Activated naive CD8-positive, alpha-beta T cell treated with anti-CD3 and anti-CD28 coated beads for 36 hours (primary cell): ENCODE data around the gene SSH2. TPM values are rescaled to one million over a fixed set of nuclear protein-coding genes. Genes with fewer than 3 reads are reported as not detected.

Experiments
- DNase-seq: peaks from one replicate; pipeline ENCODE4 v3.0.0; 2021
- H3K27ac Mint-ChIP-seq: one replicate; pipeline ENCODE4 v1.8.0; 2022; ENCODE audit warnings: mild to moderate bottlenecking, moderate library complexity, mixed read lengths
- H3K27me3 Mint-ChIP-seq: one replicate; pipeline ENCODE4 v1.8.0; 2022; ENCODE audit warnings: mild to moderate bottlenecking, mixed read lengths
- H3K36me3 Mint-ChIP-seq: one replicate; pipeline ENCODE4 v1.8.0; 2021; ENCODE audit warnings: mild to moderate bottlenecking, mixed read lengths
- H3K4me1 Mint-ChIP-seq: one replicate; pipeline ENCODE4 v1.8.0; 2021; ENCODE audit warnings: mixed read lengths
- H3K4me3 Mint-ChIP-seq: one replicate; pipeline ENCODE4 v1.8.0; 2022; ENCODE audit warnings: mild to moderate bottlenecking, moderate library complexity, mixed read lengths
- H3K9me3 Mint-ChIP-seq: one replicate; pipeline ENCODE4 v1.8.0; 2022; ENCODE audit warnings: mixed read lengths
- total RNA-seq, 2 experiments: library from RNA; stranded (reverse); gene quantifications; one replicate each; pipeline ENCODE4 v1.2.3, GENCODE V29; 2021

Gene SSH2
- total RNA-seq, 2 experiments from 2014 or later, result 26.7 to 26.8 TPM

DNA sequence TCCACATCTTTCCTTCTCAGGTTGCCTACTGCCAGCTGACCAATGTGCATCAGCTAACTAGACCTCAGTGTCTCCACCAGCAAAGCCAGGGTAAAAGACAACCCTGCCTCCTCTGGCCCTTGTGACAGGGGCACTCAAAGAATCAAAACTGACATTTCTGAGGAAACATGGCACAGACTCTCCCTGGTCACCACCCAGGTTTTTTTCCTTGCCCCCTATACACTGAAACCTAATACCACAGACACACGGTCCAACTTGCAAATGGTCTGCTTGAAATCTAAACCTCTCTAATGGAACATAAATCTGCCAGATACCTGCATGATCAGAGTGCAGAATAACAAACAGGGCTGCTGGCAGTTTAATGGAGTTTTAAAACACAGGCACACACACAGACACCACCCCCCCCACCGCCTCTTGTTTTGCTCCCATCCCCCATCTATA, 287.8 kb downstream of the SSH2 start:
- Mint-ChIP-seq H3K4me3 (no peak overlapping the region), H3K36me3 (peaks cover 15% of the 10 kb centered on the region), H3K27me3 (no peaks in the 10 kb centered on the region), H3K4me1 (peaks cover 45% of the 10 kb centered on the region), H3K9me3 (no peaks in the 10 kb centered on the region), H3K27ac (peak overlapping the region; percentile 65)
- no peak for DNase-seq

DNA sequence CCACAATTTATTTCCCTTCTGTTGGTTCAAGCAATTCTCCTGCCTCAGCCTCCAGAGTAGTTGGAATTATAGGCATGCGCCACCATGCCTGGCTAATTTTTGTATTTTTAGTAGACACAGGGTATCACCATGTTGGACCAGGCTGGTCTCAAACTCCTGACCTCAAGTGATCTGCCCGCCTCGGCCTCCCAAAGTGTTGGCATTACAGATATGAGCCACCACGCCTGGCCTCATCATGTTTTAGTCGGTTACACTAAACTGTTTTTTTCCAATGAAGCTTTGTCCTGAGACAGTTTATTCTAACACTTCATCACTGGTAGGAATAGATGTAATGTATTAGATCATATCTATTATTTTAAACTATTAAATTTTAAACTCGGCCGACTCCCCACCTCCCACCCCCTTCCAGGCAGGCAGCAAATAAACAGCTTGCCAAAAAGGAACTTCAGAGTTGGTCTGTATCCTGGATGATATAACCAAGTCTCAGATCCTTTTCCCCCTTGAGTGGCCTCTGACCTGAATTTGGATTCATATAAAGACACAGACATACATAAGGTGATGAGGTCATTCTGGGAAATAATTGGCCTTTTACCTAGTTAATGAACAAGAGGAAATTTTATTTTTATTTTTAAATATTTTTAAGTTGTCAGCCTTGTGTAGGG, 288.9 kb downstream of the SSH2 start:
- Mint-ChIP-seq H3K27me3 (no peaks in the 10 kb centered on the region), H3K27ac (peak overlapping the region; percentile 77), H3K4me1 (peaks cover 44% of the 10 kb centered on the region), H3K9me3 (no peaks in the 10 kb centered on the region), H3K4me3 (no peak overlapping the region), H3K36me3 (peaks cover 21% of the 10 kb centered on the region)
- DNase-seq, result no peak

DNA sequence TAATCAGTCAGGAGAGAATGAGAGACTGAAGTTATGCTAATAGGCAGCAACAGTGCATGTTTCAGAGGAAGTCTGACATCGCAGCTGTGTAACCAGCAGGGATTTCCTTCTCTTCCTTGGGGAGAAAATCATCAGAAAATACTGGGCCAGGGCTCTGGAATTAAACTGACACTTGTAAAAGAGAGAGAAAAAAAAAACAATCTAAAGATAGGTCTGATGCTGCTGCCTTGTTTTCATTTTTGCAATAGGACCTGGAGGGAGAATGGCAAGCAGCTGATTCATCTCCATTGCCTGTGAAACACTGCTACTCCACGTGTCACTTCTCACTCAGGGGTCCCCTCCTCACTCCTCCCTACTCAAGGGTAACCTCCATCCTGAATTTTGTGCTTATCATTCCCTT, 289.6 kb downstream of the SSH2 start:
- Mint-ChIP-seq H3K27ac (peak overlapping the region; percentile 77), H3K27me3 (no peaks in the 10 kb centered on the region), H3K9me3 (no peaks in the 10 kb centered on the region), H3K36me3 (peaks cover 22% of the 10 kb centered on the region), H3K4me1 (peaks cover 37% of the 10 kb centered on the region), H3K4me3 (no peak overlapping the region)
- DNase-seq, result no peak

DNA sequence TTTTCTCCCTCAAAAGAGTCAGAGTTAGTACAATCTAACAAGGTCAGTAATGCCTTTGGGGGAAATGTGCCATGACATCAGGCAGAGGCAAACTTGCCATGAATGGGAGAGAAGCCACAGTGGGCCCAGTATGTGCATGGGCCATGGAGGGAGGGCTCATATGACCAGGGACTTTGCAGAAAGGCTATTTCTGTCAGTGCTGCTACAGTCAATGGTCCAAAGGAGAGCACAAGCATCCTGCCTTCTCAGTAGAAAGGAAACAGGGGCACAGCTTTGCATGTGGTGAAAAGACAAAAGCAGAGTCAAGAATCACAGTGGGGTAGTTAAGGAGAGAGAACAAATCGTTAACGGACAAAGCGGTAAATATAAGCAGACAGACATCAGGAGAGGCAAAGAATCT, 296.1 kb downstream of the SSH2 start:
- Mint-ChIP-seq H3K9me3 (no peaks in the 10 kb centered on the region), H3K4me1 (peaks cover 16% of the 10 kb centered on the region), H3K36me3 (peaks cover 19% of the 10 kb centered on the region), H3K4me3 (no peak overlapping the region), H3K27me3 (no peaks in the 10 kb centered on the region), H3K27ac (peak overlapping the region; percentile 22)
- no peak for DNase-seq

DNA sequence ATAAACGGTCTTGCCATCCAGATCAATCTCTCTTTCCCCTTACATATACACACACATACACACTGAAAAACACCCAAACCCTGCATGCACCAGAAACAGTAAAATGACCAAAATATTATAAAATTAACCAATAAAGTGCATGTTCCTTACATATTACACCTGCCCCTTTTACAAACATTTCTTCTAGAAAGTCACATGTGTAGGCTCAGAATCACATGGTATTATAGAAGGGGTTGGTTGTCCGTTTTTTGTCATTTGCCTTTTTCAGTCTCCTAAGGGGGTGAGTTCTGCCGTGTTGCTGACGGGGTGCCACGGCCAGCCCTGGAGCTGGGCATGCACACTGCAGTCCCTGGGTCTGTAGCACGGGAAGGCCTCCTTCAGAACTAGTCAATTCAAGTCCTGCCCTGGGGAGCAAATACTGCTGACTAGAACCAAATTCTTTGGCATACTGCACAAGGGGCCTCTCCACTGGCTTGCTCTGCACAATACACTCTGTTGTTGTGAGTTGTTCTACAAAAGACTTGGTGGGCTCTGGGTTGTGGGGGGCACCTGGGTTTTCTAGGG, 299.3 kb downstream of the SSH2 start:
- Mint-ChIP-seq H3K27ac (no peak overlapping the region), H3K4me1 (peaks cover 35% of the 10 kb centered on the region), H3K9me3 (no peaks in the 10 kb centered on the region), H3K27me3 (no peaks in the 10 kb centered on the region), H3K4me3 (no peak overlapping the region), H3K36me3 (peaks cover 11% of the 10 kb centered on the region)
- DNase-seq, result no peak

DNA sequence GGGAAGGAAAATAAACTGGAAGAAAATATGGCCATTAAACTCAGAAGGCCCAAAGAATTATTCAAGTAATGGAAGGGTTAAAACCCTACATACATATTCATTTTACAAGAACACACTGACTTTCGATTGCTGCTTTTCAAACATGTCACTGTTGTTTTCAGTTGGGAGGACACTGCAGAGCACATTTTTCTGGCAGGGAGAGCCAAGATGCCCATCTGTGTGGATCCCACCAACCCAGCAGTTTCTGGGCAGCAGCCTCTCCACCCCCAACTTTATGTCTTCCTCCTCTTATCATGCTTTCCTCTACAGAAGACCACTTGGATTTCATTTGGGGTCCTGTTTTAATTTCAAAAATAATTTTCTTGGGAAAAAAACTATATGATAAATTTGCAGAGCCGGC, 300.2 kb downstream of the SSH2 start:
- H3K4me3 Mint-ChIP-seq, result no peak overlapping the region
- no peak for DNase-seq
- no peaks in the 10 kb centered on the region for H3K27me3 Mint-ChIP-seq
- peaks cover 43% of the 10 kb centered on the region for H3K4me1 Mint-ChIP-seq
- H3K27ac Mint-ChIP-seq, result peak overlapping the region; percentile 36
- no peaks in the 10 kb centered on the region for H3K9me3 Mint-ChIP-seq
- H3K36me3 Mint-ChIP-seq, result peaks cover 16% of the 10 kb centered on the region

DNA sequence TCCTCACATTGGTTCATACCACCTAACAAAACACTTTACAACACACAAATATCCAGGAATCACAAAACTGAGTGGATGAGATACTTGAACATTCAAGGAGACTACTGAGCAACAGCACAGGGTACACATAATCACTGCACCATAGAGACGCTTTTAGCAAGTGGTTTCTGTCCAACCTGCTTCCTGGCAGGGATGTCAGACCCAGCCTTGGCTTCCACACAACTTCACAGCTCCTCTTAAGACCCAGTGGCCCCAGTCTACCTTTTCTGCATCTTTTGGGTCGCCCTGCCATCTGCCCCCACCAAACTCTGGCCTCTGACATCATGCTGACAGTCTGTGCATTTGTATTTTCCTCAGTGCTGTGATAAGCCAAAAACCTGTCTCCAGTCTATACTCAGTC, 301.4 kb downstream of the SSH2 start:
- no peak for DNase-seq
- Mint-ChIP-seq H3K27me3 (no peaks in the 10 kb centered on the region), H3K36me3 (peaks cover 15% of the 10 kb centered on the region), H3K27ac (peak overlapping the region; percentile 13), H3K9me3 (no peaks in the 10 kb centered on the region), H3K4me1 (peaks cover 52% of the 10 kb centered on the region), H3K4me3 (no peak overlapping the region)

DNA sequence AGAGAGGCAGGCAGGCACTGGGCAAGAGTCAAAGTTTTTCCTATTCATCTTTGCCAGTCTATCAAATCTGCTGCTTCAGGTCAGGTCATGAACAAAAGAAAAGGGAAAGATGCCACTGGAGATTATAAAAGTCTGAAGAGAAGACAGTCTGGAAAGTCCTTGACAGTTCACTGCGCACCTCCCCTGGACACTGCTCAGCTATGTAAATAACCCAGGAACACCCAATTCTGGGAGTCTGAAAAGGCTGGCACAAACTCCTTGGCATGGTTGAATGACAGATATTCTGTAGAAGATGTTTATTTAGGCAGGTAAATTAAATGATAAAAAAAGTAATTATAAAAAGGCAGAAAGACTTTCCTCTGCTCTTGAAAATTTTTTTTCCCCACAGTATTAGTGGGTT, 302.1 kb downstream of the SSH2 start:
- Mint-ChIP-seq H3K4me1 (peaks cover 59% of the 10 kb centered on the region), H3K27me3 (no peaks in the 10 kb centered on the region), H3K27ac (no peak overlapping the region), H3K9me3 (no peaks in the 10 kb centered on the region), H3K4me3 (no peak overlapping the region), H3K36me3 (peaks cover 15% of the 10 kb centered on the region)
- DNase-seq, result no peak

DNA sequence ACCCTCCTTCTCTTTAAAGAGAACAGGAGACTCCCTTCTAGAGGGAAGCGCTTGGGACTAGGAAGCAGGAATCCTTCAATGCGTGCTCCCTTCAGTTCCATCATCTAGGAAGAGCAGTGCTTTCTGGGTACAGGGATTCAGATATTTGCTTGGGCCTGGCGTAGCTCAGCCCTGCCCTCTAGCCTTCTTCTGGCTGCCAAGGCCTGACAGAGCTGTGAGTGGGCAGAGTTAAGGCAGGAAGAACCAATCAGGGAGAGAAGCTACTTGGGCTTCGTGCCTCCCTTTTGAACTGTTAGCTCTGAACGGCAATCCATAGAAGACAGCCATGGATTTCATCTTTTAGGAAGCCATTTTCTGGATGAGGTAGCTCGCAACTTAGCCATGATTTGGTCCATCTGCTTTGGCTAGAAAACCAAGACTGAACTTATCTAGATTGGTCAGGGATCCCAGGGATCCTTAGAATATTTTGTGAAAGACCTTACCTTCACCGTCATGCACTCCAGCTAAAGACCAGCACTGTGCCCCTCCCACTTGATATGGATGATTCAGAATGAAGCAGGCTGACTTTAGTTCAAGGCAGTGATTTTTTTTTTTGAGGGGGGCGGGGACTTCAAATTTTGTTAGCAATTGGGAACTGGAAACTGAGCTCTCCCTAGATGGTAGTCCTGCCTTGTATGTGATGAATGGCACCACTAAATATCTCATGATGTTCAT, 304.8 kb downstream of the SSH2 start:
- Mint-ChIP-seq H3K4me3 (no peak overlapping the region), H3K4me1 (peaks cover 70% of the 10 kb centered on the region), H3K27ac (peak overlapping the region; percentile 75), H3K27me3 (no peaks in the 10 kb centered on the region), H3K36me3 (peaks cover 11% of the 10 kb centered on the region), H3K9me3 (no peaks in the 10 kb centered on the region)
- no peak for DNase-seq

DNA sequence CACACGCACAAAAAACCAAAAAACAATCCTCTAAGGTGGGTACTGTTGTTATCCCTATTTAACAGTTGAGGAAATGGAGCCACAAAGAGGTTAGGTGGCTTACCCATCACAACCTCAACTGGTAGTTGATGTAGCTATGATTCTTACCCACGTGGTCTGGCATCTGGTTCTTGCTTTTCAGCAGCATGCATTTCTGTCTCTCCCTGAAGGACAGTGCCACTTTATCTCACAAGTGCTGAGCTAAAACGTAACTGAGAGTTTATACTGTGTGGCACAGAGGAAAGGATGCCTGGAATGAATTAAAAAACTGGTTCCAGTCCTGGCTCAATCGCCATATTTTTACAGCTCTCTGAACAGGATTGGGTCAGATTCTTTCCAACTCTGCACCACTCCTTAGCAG, 305.4 kb downstream of the SSH2 start:
- H3K27ac Mint-ChIP-seq, result peak overlapping the region; percentile 75
- peaks cover 66% of the 10 kb centered on the region for H3K4me1 Mint-ChIP-seq
- no peaks in the 10 kb centered on the region for H3K9me3 Mint-ChIP-seq
- H3K27me3 Mint-ChIP-seq, result no peaks in the 10 kb centered on the region
- peaks cover 11% of the 10 kb centered on the region for H3K36me3 Mint-ChIP-seq
- no peak overlapping the region for H3K4me3 Mint-ChIP-seq
- no peak for DNase-seq

DNA sequence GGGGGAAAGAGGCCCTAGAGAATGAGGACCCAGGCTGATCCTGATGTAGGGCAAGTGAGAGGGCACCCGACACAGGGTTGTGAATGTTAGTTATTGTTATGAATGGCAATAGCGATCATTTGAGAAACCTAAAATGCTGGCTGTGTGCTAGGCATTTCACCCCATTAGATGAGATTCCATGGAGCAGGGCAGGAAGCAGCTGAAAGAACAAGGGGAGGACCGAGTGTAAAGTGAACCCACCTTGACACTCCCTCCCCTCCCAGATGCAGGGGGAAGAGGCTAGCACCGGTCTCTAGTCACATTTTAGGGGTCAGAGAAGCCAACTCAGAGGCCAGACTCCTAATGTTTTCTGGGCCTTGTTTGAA, 306.8 kb downstream of the SSH2 start:
- H3K4me1 Mint-ChIP-seq, result peaks cover 55% of the 10 kb centered on the region
- H3K4me3 Mint-ChIP-seq, result peak overlapping the region; percentile 75
- peak overlapping the region; percentile 75 for H3K27ac Mint-ChIP-seq
- DNase-seq, result no peak
- H3K9me3 Mint-ChIP-seq, result no peaks in the 10 kb centered on the region
- peaks cover 9% of the 10 kb centered on the region for H3K36me3 Mint-ChIP-seq
- no peaks in the 10 kb centered on the region for H3K27me3 Mint-ChIP-seq

DNA sequence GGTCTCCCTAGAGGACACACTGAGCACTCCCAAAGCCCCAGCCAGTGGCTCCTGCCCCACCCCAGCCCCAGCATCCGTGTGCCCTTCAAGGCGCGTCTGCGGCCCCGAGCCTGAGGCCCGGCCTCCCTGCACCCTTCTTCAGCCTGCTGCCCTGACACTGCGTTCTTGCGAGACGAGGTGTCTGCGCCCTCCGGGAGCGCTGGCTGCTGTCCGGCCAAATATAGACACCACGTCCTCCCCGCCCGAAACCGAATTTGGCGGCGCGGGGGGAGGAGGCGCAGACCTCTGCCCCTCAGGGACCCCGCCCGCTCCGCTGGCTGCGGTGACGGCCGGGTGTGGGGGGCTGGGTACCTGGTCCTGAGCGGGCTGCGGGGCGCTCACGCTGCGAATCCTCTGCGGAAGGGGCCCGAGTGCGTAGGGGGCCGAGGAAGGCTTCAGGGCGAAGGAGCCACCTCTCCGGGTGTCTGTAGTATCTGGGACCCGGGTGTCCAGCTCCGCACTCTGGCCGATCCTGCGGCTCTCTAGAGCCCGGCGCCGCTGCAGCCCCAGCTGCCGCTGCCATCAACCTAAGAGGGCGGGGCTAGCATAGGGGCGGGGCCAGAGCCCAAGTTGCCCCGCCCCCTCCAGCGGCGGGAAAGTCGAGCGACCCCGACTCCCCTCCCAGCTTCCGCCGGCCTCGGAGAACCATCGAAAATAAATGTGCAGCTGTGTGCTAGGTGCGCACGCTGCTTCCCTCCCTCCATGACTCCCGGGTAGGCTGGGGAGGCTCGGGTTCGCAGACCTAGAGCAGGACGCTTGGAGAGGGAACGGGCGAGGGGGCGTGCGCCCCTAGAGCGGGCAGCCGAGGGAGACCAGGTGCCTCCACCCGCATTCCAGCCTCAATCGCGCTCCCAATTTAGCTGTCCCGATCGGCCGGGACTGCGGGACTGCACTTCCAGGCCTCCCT, 307.4 kb downstream of the SSH2 start, which contains the start of gene CORO6:
Gene CORO6, minus strand, starts transcription at position 576 of the 946 bp plus-strand sequence. CDS start 1,491 bp downstream, outside the sequence.
- peaks cover 9% of the 10 kb centered on the region for H3K36me3 Mint-ChIP-seq
- no peaks in the 10 kb centered on the region for H3K9me3 Mint-ChIP-seq
- H3K27me3 Mint-ChIP-seq, result no peaks in the 10 kb centered on the region
- DNase-seq, result peak; percentile 71
- H3K4me3 Mint-ChIP-seq, result peak within 1 kb of the TSS; percentile 75
- H3K4me1 Mint-ChIP-seq, result peaks cover 54% of the 10 kb centered on the region
- H3K27ac Mint-ChIP-seq, result peak within 1 kb of the TSS; percentile 75

DNA sequence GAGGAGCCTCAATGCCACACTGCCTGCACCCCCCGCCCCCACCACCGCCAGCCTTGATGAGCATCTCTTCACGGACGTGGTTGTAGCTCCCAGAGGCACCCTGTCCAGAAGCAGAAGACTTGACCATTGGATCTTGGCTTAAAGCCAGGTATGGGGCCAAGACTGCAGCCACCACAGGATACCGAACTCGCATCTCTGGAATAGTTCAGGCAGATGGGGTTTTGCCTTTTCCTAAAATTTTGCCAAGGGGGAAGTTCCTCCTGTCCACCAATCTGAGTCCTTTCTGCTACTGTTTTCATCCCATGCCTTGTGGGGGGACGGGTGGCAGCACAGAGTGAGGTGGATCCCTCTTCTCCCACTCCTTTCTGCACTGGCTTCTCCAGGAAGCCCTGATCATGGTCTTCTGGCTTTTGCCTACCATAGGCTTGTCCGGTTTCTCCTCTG, 308.3 kb downstream of the SSH2 start:
- H3K27ac Mint-ChIP-seq, result no peak overlapping the region
- no peaks in the 10 kb centered on the region for H3K9me3 Mint-ChIP-seq
- no peak for DNase-seq
- H3K27me3 Mint-ChIP-seq, result no peaks in the 10 kb centered on the region
- H3K4me1 Mint-ChIP-seq, result peaks cover 55% of the 10 kb centered on the region
- peaks cover 9% of the 10 kb centered on the region for H3K36me3 Mint-ChIP-seq
- peak overlapping the region; percentile 75 for H3K4me3 Mint-ChIP-seq

DNA sequence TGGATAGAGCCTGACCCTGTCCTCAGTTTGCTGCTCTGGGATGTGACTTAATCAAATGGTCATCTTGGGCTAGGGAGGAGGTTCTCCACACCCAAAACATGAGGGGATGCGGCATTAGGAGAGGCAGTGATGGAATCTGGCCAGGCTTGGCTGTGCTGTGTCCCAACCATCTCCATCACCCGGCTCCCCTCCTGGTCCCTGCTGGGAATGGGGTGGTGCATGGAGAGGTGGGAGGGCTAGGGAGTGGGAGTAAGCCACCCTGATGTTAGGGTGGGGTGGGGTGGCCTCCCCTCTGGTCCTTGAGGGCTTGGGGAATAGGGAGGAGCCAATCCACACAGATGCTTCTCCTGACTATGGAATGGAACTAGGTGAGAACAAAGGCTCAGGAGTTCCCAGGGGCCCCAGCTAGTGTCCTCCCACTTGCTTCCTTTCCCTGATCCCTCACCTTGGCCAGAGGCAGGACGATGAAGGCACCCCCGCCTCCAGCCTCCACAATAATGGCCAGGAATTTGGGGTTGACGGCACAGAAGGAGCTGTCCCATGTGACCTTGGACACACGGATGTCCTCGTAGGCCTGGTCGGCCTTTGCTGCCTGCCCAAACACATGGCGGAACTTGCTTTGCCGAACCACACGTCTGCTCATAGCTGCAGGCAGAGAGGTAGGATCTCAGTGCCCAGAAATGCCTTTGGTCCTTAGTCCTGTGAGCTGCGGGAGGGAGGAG, 309.1 kb downstream of the SSH2 start:
- H3K4me3 Mint-ChIP-seq, result no peak overlapping the region
- no peaks in the 10 kb centered on the region for H3K27me3 Mint-ChIP-seq
- peaks cover 9% of the 10 kb centered on the region for H3K36me3 Mint-ChIP-seq
- H3K4me1 Mint-ChIP-seq, result peaks cover 58% of the 10 kb centered on the region
- no peak for DNase-seq
- no peak overlapping the region for H3K27ac Mint-ChIP-seq
- H3K9me3 Mint-ChIP-seq, result no peaks in the 10 kb centered on the region
